ENCODE results near the gene SLC8A1. TPM values are rescaled to one million over a fixed set of nuclear protein-coding genes. Genes with fewer than 3 reads are reported as not detected.

The SLC8A1 gene
- total RNA-seq, 1 donor from 2014 or later, result 277 TPM

- DNase-seq, result no peak
Measured at GRCh38 chr2:40225670-40226210, 226.2 kb downstream of the SLC8A1 start.

- no peak for DNase-seq
Measured at GRCh38 chr2:40224318-40224717, 227.6 kb downstream of the SLC8A1 start.

GRCh38 chr2:40220177-40220925 lies 231.5 kb downstream of the SLC8A1 start:
- no peak for DNase-seq

- DNase-seq, result no peak
Measured at GRCh38 chr2:40219141-40219540, 232.7 kb downstream of the SLC8A1 start.

- no peak for DNase-seq
Measured at GRCh38 chr2:40218679-40219078, 233.2 kb downstream of the SLC8A1 start.

GRCh38 chr2:40213619-40214018 lies 238.3 kb downstream of the SLC8A1 start:
- no peak for DNase-seq

- DNase-seq, result no peak
Measured at GRCh38 chr2:40213071-40213470, 238.8 kb downstream of the SLC8A1 start.

GRCh38 chr2:40210968-40211353 lies 240.9 kb downstream of the SLC8A1 start:
- DNase-seq, result no peak

GRCh38 chr2:40210344-40210967 lies 241.4 kb downstream of the SLC8A1 start:
- DNase-seq, result no peak

- no peak for DNase-seq
Measured at GRCh38 chr2:40209761-40210160, 242.1 kb downstream of the SLC8A1 start.

- no peak for DNase-seq
Measured at GRCh38 chr2:40208463-40208862, 243.4 kb downstream of the SLC8A1 start.

- DNase-seq, result no peak
Measured at GRCh38 chr2:40204268-40204667, 247.6 kb downstream of the SLC8A1 start.

- no peak for DNase-seq
Measured at GRCh38 chr2:40202798-40203400, 249.0 kb downstream of the SLC8A1 start.

GRCh38 chr2:40201425-40201824 lies 250.5 kb downstream of the SLC8A1 start:
- no peak for DNase-seq

GRCh38 chr2:40200366-40200915 lies 251.4 kb downstream of the SLC8A1 start:
- no peak for DNase-seq

GRCh38 chr2:40199771-40200170 lies 252.1 kb downstream of the SLC8A1 start:
- DNase-seq, result no peak

- DNase-seq, result no peak
Measured at GRCh38 chr2:40197121-40197520, 254.8 kb downstream of the SLC8A1 start.

GRCh38 chr2:40193670-40194026 lies 258.2 kb downstream of the SLC8A1 start:
- DNase-seq, result no peak

- DNase-seq, result no peak
Measured at GRCh38 chr2:40192864-40193669, 258.8 kb downstream of the SLC8A1 start.

- DNase-seq, result no peak
Measured at GRCh38 chr2:40190457-40190856, 261.4 kb downstream of the SLC8A1 start.

GRCh38 chr2:40189881-40190280 lies 262.0 kb downstream of the SLC8A1 start:
- DNase-seq, result no peak

GRCh38 chr2:40187054-40187453 lies 264.8 kb downstream of the SLC8A1 start:
- DNase-seq, result no peak
